ENCODE measurements around the gene KRTAP5-5. TPM values are rescaled to one million over a fixed set of nuclear protein-coding genes. Genes with fewer than 3 reads are reported as not detected.
"Not testable (repeated sequence)": the region's sequence is repeated elsewhere in the genome, so short reads cannot be mapped to it uniquely, and the experiment has no call there.

Gene KRTAP5-5, protein sequence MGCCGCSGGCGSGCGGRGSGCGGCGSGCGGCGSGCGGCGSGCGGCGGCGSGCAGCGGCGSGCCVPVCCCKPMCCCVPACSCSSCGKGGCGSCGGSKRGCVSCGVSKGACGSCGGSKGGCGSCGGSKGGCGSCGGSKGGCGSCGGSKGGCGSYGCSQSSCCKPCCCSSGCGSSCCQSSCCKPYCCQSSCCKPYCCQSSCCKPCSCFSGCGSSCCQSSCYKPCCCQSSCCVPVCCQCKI
- not detected for polyA plus RNA-seq (2012; ENCODE audit: insufficient read length, low read depth)

DNA sequence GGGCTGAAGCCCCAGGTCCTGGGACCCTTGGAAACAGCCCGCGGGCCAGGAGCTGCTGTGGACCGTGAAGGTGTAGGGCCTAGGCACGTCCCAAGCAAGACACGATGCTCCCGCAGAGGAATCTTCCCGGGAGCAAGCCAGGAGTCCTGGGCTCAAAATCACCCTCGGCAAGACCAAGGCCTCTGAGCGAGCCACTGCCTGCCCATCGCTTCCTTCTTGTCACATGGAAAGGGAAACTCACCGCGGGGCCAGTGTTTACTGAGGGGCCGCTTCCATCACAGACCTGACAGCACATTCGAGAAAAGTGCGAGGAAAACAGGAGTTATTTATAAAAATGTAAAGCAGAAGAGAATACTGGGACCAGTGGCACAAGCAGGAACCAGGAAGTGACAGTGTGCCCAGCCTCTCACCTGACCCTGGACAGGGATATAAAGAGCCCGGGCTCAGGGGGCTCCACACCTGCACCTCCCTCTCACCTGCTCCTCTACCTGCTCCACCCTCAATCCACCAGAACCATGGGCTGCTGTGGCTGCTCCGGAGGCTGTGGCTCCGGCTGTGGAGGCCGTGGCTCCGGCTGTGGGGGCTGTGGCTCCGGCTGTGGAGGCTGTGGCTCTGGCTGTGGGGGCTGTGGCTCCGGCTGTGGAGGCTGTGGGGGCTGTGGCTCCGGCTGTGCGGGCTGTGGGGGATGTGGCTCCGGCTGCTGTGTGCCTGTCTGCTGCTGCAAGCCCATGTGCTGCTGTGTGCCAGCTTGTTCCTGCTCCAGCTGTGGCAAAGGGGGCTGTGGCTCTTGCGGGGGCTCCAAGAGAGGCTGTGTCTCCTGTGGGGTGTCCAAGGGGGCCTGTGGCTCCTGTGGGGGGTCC, at the start of gene KRTAP5-5:
KRTAP5-5 (plus strand) TSS at position 450 of the 860 bp plus-strand sequence; CDS start at position 516, 66 bp downstream.
- TF ChIP-seq SIN3A (IDR thresholded peaks at IDR 0.05; ENCODE audit: borderline replicate concordance, insufficient read depth, low read length) (no peak), TAF1 (IDR thresholded peaks at IDR 0.05; ENCODE audit: borderline replicate concordance, insufficient read depth, low read length) (no peak), FOXP2 (optimal IDR thresholded peaks at IDR 0.05; ENCODE audit: borderline replicate concordance, extremely low read depth, extremely low read length, insufficient read depth) (no peak), POLR2AphosphoS5 (IDR thresholded peaks at IDR 0.05; ENCODE audit: low read depth, low read length) (no peak)
- TF ChIP-seq, protein P1, sequence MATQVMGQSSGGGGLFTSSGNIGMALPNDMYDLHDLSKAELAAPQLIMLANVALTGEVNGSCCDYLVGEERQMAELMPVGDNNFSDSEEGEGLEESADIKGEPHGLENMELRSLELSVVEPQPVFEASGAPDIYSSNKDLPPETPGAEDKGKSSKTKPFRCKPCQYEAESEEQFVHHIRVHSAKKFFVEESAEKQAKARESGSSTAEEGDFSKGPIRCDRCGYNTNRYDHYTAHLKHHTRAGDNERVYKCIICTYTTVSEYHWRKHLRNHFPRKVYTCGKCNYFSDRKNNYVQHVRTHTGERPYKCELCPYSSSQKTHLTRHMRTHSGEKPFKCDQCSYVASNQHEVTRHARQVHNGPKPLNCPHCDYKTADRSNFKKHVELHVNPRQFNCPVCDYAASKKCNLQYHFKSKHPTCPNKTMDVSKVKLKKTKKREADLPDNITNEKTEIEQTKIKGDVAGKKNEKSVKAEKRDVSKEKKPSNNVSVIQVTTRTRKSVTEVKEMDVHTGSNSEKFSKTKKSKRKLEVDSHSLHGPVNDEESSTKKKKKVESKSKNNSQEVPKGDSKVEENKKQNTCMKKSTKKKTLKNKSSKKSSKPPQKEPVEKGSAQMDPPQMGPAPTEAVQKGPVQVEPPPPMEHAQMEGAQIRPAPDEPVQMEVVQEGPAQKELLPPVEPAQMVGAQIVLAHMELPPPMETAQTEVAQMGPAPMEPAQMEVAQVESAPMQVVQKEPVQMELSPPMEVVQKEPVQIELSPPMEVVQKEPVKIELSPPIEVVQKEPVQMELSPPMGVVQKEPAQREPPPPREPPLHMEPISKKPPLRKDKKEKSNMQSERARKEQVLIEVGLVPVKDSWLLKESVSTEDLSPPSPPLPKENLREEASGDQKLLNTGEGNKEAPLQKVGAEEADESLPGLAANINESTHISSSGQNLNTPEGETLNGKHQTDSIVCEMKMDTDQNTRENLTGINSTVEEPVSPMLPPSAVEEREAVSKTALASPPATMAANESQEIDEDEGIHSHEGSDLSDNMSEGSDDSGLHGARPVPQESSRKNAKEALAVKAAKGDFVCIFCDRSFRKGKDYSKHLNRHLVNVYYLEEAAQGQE (IDR thresholded peaks at IDR 0.05; ENCODE audit: insufficient read depth in 1 of 2, low read depth in 2 of 2, low read length in 2 of 2), result no peak

DNA sequence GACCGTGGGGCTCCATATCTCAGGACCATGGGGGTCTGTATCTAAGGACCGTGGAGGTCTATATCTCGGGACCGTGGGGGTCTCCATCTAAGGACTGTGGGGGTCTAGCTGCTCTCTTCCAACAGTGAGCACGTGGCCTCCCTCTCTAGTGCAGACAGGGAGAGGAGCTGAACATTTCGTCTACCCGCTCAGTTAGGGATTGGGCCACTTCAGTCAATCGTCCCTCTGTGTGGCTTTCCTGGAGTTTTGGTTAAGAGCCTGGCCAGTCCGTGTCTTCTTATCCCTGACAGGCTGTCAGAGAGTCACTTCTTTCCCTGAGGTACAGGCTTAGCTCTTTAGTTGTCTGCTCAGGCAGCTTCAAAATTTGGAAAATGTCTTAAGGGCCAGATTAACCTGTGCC, 47.6 kb upstream of the KRTAP5-5 start:
- TF ChIP-seq TAF1 (IDR thresholded peaks at IDR 0.05; ENCODE audit: borderline replicate concordance, insufficient read depth, low read length) (no peak), SIN3A (IDR thresholded peaks at IDR 0.05; ENCODE audit: borderline replicate concordance, insufficient read depth, low read length) (no peak), FOXP2 (optimal IDR thresholded peaks at IDR 0.05; ENCODE audit: borderline replicate concordance, extremely low read depth, extremely low read length, insufficient read depth) (no peak), POLR2AphosphoS5 (IDR thresholded peaks at IDR 0.05; ENCODE audit: low read depth, low read length) (no peak)
- TF ChIP-seq, protein P1 (IDR thresholded peaks at IDR 0.05; ENCODE audit: insufficient read depth in 1 of 2, low read depth in 2 of 2, low read length in 2 of 2), result no peak

DNA sequence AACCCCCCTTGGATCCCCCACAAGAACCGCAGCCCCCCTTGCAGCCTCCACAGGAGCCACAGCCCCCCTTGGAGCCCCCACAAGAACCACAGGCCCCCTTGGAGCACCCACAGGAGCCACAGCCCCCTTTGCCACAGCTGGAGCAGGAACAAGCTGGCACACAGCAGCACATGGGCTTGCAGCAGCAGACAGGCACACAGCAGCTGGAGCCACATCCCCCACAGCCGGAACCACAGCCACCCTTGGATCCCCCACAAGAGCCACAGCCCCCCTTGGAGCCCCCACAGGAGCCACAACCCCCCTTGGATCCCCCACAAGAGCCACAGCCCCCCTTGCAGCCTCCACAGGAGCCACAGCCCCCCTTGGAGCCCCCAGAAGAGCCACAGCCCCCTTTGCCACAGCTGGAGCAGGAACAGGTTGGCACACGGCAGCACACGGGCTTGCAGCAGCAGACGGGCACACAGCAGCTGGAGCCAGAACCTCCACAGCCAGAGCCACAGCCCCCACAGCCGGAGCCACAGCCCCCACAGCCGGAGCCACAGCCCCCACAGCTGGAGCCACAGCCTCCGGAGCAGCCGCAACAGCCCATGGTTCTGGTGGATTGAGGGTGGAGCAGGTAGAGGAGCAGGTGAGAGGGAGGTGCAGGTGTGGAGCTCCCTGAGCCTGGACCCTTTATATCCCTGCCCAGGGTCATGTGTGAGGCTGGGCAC, 44.8 kb upstream of the KRTAP5-5 start, which contains the start of gene KRTAP5-1:
KRTAP5-1 (minus strand) TSS at position 623 of the 710 bp plus-strand sequence; CDS start at position 589, 34 bp downstream.
- TF ChIP-seq FOXP2 (optimal IDR thresholded peaks at IDR 0.05; ENCODE audit: borderline replicate concordance, extremely low read depth, extremely low read length, insufficient read depth); SIN3A (IDR thresholded peaks at IDR 0.05; ENCODE audit: borderline replicate concordance, insufficient read depth, low read length); TAF1 (IDR thresholded peaks at IDR 0.05; ENCODE audit: borderline replicate concordance, insufficient read depth, low read length): not testable (repeated sequence)

DNA sequence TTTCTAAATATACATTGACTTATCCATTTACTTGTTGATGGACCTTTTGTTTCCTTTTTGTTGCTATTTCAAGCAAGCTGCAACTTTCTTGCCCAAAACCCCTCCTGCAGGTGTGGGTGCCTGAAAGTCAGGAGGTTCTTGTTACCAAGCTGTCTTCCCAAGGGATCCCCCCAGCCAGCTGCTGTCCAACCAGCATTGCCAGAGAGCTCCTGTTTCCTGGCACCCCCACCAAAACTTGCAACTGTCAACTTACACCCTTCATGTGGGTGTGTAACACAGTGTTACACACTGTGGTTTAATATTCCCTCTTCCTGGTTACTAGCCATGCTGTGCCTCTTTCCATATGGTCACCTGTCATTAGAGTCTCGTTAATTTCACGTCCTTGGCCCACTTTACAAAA, 42.9 kb upstream of the KRTAP5-5 start:
- TF ChIP-seq TAF1 (IDR thresholded peaks at IDR 0.05; ENCODE audit: borderline replicate concordance, insufficient read depth, low read length) (no peak), SIN3A (IDR thresholded peaks at IDR 0.05; ENCODE audit: borderline replicate concordance, insufficient read depth, low read length) (no peak), FOXP2 (optimal IDR thresholded peaks at IDR 0.05; ENCODE audit: borderline replicate concordance, extremely low read depth, extremely low read length, insufficient read depth) (no peak), POLR2AphosphoS5 (IDR thresholded peaks at IDR 0.05; ENCODE audit: low read depth, low read length) (no peak)
- TF ChIP-seq, protein P1 (IDR thresholded peaks at IDR 0.05; ENCODE audit: insufficient read depth in 1 of 2, low read depth in 2 of 2, low read length in 2 of 2), result no peak

Measured in PFSK-1 (cell line).